ENCODE measurements around the gene ANKFN1.

The ANKFN1 gene

DNA sequence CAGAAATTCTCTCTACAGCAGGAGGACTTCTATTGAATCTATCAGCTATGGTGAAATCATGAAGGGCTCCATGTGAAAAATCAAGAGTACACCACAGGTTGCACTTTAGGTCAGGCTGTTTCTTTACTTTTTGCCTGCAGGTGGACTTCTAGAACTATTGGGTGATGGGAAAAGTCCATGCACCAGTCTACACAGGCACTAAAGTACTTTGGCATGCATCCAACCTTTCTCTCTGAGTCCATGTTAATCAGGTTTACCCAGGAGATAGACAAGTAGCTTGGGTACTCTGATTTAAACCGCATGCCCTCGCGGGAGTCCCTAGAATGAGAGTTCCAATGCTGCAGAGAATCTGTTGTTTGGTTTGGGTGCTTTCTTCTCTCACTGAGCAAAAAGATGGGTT lies 9.1 kb upstream of the ANKFN1 start:
- DNase-seq (ENCODE audit: insufficient read length, low spot score): no peak
- TF ChIP-seq, protein P1, sequence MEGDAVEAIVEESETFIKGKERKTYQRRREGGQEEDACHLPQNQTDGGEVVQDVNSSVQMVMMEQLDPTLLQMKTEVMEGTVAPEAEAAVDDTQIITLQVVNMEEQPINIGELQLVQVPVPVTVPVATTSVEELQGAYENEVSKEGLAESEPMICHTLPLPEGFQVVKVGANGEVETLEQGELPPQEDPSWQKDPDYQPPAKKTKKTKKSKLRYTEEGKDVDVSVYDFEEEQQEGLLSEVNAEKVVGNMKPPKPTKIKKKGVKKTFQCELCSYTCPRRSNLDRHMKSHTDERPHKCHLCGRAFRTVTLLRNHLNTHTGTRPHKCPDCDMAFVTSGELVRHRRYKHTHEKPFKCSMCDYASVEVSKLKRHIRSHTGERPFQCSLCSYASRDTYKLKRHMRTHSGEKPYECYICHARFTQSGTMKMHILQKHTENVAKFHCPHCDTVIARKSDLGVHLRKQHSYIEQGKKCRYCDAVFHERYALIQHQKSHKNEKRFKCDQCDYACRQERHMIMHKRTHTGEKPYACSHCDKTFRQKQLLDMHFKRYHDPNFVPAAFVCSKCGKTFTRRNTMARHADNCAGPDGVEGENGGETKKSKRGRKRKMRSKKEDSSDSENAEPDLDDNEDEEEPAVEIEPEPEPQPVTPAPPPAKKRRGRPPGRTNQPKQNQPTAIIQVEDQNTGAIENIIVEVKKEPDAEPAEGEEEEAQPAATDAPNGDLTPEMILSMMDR (IDR thresholded peaks at IDR 0.05; ENCODE audit: insufficient read depth, missing control alignments): no peak
- FAIRE-seq: no peak

DNA sequence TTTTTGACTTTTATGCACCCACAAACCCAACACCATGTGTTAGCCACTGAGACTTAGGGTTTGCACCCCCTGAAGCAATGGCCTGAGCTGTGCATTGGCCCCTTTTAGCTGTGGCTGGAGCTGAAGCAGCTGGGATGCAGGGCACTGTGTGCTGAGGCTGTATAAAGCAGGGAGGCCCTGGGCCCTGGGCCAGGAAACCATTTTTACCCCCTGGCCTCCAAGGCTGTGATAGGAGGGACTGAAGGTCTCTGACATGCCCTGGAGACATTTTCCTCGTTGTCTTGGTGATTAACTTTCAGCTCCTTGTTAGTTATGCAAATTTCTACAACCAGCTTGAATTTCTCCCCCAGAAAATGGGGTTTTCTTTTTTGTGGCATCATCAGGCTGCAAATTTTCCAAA lies 6.7 kb upstream of the ANKFN1 start:
- FAIRE-seq: no peak
- DNase-seq (ENCODE audit: insufficient read length, low spot score): no peak
- TF ChIP-seq, protein P1 (IDR thresholded peaks at IDR 0.05; ENCODE audit: insufficient read depth, missing control alignments): no peak

DNA sequence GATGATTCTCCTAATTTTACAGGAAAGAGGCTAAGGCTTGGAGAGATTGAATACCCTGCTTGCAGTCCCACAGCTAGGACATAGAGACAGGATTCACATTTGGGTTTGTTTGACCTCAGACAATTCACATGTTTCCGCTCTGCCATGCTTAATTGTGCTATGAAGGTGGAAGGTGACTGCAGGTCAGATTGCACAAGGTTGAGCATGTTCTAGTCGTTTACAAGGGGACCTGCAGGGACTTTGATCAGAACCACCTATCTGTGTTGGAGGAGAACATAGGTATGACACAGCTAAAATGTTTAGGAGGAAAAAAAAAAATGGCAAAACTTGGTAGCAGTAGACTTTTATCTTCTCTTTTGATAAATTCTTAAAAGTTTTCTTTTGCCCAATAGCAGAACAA lies 4.9 kb upstream of the ANKFN1 start:
- TF ChIP-seq, protein P1 (IDR thresholded peaks at IDR 0.05; ENCODE audit: insufficient read depth, missing control alignments): no peak
- FAIRE-seq: no peak

DNA sequence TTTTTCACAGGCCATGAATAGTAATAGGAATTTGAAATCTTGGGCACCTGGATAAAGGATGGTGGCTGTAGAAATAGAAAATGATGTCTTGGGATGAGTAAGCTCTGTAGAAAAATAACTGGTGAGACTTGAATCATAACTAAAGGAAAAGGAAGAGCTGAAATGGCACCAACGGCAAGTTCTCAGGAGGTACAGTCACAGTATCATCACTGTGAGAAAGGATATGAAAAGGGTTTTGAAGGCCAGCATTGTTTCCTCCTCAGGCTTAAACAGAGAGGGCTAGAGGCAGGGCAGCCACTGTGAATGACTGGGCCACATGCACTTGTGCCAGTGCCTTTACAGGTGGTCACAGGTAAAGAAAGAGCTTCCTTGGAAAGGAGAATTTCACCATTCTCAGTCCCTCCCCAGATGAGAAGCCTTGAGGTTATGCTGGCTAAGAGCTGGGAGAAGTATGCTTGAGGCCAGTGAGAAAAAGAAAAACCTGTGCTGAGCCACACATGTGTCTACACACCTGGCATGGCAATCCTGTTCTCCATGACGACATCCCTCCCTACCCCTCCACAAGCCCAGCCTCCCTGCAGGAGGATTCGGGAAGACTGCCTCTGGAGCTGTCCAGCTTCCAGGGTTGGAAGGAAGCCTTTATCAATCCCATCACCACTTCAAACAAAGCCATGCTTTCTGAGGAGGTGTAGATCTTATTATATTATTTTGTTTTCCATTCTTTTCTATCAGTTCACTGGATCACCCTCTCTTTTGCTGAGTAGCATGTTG lies 3.8 kb upstream of the ANKFN1 start:
- FAIRE-seq: no peak
- DNase-seq (ENCODE audit: insufficient read length, low spot score): no peak

More for the DNA sequence above, 4.9 kb upstream of the ANKFN1 start:
- no peak for DNase-seq (ENCODE audit: insufficient read length, low spot score)

DNA sequence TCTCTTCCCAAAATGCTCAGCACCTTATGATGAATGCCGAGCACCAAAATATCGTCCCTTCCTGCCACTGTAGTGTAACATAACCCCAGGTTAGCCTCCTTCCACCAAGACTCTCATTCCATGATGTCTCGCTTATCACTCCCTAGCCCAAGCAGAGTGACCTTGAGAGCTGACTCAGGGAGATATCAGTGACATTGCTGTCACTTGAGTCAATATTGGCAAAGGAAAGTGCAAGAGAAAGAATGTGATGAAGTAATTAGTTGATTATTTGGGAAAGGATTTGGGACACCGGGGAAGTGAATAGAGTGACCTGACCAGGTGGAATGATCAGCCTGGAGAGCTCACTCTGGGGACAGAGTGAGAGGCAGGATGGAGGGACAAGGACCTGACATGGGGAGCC lies 2.6 kb upstream of the ANKFN1 start:
- FAIRE-seq: no peak
- TF ChIP-seq, protein P1 (IDR thresholded peaks at IDR 0.05; ENCODE audit: insufficient read depth, missing control alignments): no peak
- DNase-seq (ENCODE audit: insufficient read length, low spot score): no peak

More for the DNA sequence above, 3.8 kb upstream of the ANKFN1 start:
- TF ChIP-seq, protein P1 (IDR thresholded peaks at IDR 0.05; ENCODE audit: insufficient read depth, missing control alignments): no peak

DNA sequence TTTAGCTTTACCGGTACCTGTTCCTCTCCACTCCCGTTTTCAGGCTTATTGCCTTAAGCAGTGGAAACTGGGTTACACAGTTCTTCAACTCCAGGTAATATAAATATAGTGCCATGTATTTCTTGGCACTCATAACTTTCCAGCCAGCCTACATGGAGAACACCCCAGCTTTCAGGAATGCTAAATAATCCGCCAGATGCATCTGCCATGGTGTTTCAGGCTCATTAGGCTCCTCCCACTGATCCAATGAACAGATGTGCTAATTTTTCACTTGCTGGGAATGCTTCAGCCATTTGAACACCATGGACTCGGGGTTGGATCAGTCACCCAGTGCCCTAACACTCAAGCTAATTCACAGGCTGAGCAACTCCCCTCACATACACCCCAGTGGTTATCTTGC lies 4.6 kb downstream of the ANKFN1 start:
- DNase-seq (ENCODE audit: insufficient read length, low spot score): no peak
- TF ChIP-seq, protein P1 (IDR thresholded peaks at IDR 0.05; ENCODE audit: insufficient read depth, missing control alignments): no peak
- no peak for FAIRE-seq

DNA sequence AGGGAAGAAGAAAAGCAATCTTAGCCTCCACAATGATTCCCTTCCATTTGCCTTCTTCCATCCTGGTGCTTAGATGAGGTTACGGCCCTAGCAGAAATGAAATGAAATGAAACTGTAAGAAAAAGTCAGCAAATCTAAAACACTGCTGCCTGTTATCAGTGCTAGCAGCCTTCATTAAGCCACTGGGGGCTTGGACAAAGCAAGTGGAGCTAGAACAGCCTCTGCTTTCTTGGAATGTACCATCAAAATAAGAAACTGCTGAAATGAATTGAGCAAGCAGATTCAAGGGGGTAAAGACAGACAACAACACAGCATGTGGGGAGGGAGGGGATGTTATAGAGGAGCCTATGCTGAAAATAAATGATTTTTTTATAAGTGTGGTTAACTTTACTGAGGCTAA lies 5.1 kb downstream of the ANKFN1 start:
- TF ChIP-seq, protein P1 (IDR thresholded peaks at IDR 0.05; ENCODE audit: insufficient read depth, missing control alignments): no peak
- FAIRE-seq (no peak), DNase-seq (ENCODE audit: insufficient read length, low spot score) (no peak)

Measured in D721Med (cell line).